HepG2 (cell line): Measurements from ENCODE around the gene CPNE1. TPM values are rescaled to one million over a fixed set of nuclear protein-coding genes. Genes with fewer than 3 reads are reported as not detected.
A peak's percentile ranks its signal among the peaks of the same experiment; 100 is the strongest.

ENCODE experiments used
- FOXA1 ChIP-seq, 2 experiments: fragments of 450-650 bp in 1 of 2; sonication (generic) in 1 of 2; formaldehyde crosslinking in 1 of 2; IDR thresholded peaks; 2 replicates each; pipeline versions ENCODE4 v1.4.0 to v1.6.1; 2016 to 2020; ENCODE audit warnings: missing genetic modification reagents in 1 of 2
- KDM2A ChIP-seq: sonication (generic); formaldehyde crosslinking; IDR thresholded peaks from 2 replicates; pipeline ENCODE4 v1.4.0; 2020; ENCODE audit warnings: low read depth, missing genetic modification reagents, borderline replicate concordance
- LCORL ChIP-seq, 2 experiments: fragments of 450-650 bp in 1 of 2; sonication (generic) in 1 of 2; formaldehyde crosslinking in 1 of 2; IDR thresholded peaks; 2 replicates each; pipeline versions ENCODE4 v1.5.0 to v1.6.1; 2017 to 2020; ENCODE audit warnings: antibody characterized with exemption in 1 of 2, missing genetic modification reagents in 1 of 2
- MAFK ChIP-seq, 2 experiments: IDR thresholded peaks in 1 of 2; conservative IDR thresholded peaks in 1 of 2; 2 replicates each; pipeline ENCODE4 v1.6.1; 2011; ENCODE audit warnings: improper control_type of control experiment in 2 of 2, low read length in 2 of 2
- PAX8 ChIP-seq: sonication (generic); formaldehyde crosslinking; IDR thresholded peaks from 2 replicates; pipeline ENCODE4 v1.8.0; 2022; ENCODE audit warnings: mild to moderate bottlenecking, missing genetic modification reagents, borderline replicate concordance
- RFX3 ChIP-seq: IDR thresholded peaks from 2 replicates; pipeline ENCODE4 v1.6.1; 2016; ENCODE audit warnings: missing biosample characterization, missing genetic modification reagents
- RFXANK ChIP-seq: IDR thresholded peaks from 2 replicates; pipeline ENCODE4 v1.6.1; 2016
- SKI ChIP-seq: fragments of 450-650 bp; IDR thresholded peaks from one replicate; pipeline ENCODE4 v1.6.1; 2018; ENCODE audit warnings: mild to moderate bottlenecking; ENCODE audit not compliant: partially characterized antibody
- TMF1 ChIP-seq: sonication (generic); formaldehyde crosslinking; IDR thresholded peaks from 2 replicates; pipeline ENCODE4 v1.8.1; 2022; ENCODE audit warnings: low read depth, missing genetic modification reagents
- XRCC5 ChIP-seq: fragments of 200-400 bp; formaldehyde crosslinking; optimal IDR thresholded peaks from 2 replicates; pipeline ENCODE3; 2017; ENCODE audit warnings: mild to moderate bottlenecking, low read length
- ZFY ChIP-seq: sonication (generic); formaldehyde crosslinking; IDR thresholded peaks from 2 replicates; pipeline ENCODE4 v1.4.0; 2020; ENCODE audit warnings: missing genetic modification reagents
- ZHX1 ChIP-seq: sonication (generic); formaldehyde crosslinking; IDR thresholded peaks from 2 replicates; pipeline ENCODE4 v1.8.1; 2022; ENCODE audit warnings: low read depth, mild to moderate bottlenecking, missing genetic modification reagents
- ZNF260 ChIP-seq: sonication (generic); formaldehyde crosslinking; IDR thresholded peaks from 2 replicates; pipeline ENCODE4 v1.4.0; 2020; ENCODE audit warnings: missing genetic modification reagents, low read depth, mild to moderate bottlenecking, borderline replicate concordance
- ZNF3 ChIP-seq: IDR thresholded peaks from 2 replicates; pipeline ENCODE4 v1.7.0; 2017; ENCODE audit warnings: inconsistent platforms
- ZNF773 ChIP-seq: sonication (generic); formaldehyde crosslinking; IDR thresholded peaks from 2 replicates; pipeline ENCODE4 v1.4.0; 2020; ENCODE audit warnings: missing genetic modification reagents, borderline replicate concordance
- ZNF841 ChIP-seq: sonication (generic); formaldehyde crosslinking; IDR thresholded peaks from 2 replicates; pipeline ENCODE4 v1.8.1; 2023; ENCODE audit warnings: missing genetic modification reagents, borderline replicate concordance
- polyA plus RNA-seq, 8 experiments: library from polyadenylated mRNA; depleted of rRNA in 3 of 8; stranded (reverse) in 7 of 8; unstranded in 1 of 8; fragments of >200 nt; fragmentation: Illumina TruSeq in 4 of 8; extraction: Trizol in 4 of 8; gene quantifications; 2 replicates each; pipeline versions ENCODE4 v1.2.1 to v1.2.3, GENCODE V29; 2011 to 2016; ENCODE audit warnings: low read depth in 4 of 8, missing spikeins in 1 of 8, mixed read lengths in 1 of 8; ENCODE audit not compliant: insufficient read depth in 1 of 8
- total RNA-seq, 5 experiments: library from RNA; depleted of rRNA; stranded (reverse); fragments of >200 nt; fragmentation: Illumina TruSeq; extraction: Trizol; gene quantifications; 2 replicates each; pipeline ENCODE4 v1.2.3, GENCODE V29; 2016; ENCODE audit warnings: low read depth in 1 of 5
- TF ChIP-seq, protein P1 (sequence below), 2 experiments: fragments of 450-650 bp in 1 of 2; sonication (generic) in 1 of 2; formaldehyde crosslinking; IDR thresholded peaks; 2 replicates each; pipeline versions ENCODE4 v1.5.0 to v1.8.0; 2020 to 2022; ENCODE audit warnings: mild to moderate bottlenecking in 1 of 2, missing genetic modification reagents in 1 of 2
- TF ChIP-seq, protein P2 (sequence below): sonication (generic); formaldehyde crosslinking; IDR thresholded peaks from 2 replicates; pipeline ENCODE4 v1.4.0; 2020; ENCODE audit warnings: mild to moderate bottlenecking, missing genetic modification reagents
- TF ChIP-seq, protein P3 (sequence below): sonication (generic); formaldehyde crosslinking; IDR thresholded peaks from 2 replicates; pipeline ENCODE4 v1.4.0; 2020; ENCODE audit warnings: missing genetic modification reagents

The CPNE1 gene
- total and polyA plus RNA-seq, 2 of the 13 experiments (the other 11 are each of a cell fraction or from before 2014, with no cell fraction given): 408 to 431 TPM

DNA sequence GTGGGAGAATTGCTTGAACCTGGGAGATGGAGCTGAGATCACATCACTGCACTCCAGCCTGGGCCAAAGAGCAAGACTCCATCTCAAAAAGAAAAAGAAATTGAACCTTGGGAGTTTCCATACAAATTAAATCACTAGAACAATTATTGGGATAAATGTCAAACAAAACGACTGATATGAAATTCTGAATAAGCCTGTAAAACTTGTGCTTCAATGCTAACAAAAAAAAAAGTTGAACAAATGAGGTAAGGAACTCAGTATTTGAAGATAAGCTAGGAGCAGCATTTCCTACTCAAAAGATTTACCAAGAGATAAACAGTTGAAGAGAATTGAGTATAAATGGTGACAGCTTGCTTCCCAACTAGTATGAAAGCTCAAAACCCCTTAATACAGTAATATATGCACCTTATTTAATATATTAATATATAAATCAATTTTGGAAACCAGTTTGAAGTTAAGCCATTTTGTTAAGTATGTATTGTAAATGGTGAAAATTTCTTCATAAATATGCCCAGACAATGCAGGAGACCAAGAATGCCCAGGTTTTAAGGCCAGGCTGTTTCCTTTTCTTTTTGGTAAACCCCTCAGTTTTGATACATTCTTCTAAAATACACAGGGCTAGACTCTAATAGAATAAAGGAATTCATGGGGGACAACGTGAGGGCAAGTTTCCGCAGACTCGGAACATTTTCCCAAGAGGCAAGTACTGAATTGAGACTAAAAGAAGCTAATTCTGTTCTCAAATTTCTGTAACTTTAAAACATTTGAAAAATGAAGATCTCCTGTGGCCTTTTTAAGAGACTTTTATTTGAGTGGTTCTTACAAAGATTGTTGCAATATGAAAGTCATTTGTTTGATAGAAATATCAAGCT is 38.4 kb upstream of the CPNE1 start (continued):
- TF ChIP-seq ZHX1 (CRISPR knock-in tag): no peak
- no peak for TF ChIP-seq PAX8 (CRISPR knock-in tag)
- TF ChIP-seq FOXA1 (IDR thresholded peaks at IDR 0.05): no peak
- TF ChIP-seq FOXA1 (CRISPR knock-in tag; IDR thresholded peaks at IDR 0.05): no peak
- TF ChIP-seq, protein P1, sequence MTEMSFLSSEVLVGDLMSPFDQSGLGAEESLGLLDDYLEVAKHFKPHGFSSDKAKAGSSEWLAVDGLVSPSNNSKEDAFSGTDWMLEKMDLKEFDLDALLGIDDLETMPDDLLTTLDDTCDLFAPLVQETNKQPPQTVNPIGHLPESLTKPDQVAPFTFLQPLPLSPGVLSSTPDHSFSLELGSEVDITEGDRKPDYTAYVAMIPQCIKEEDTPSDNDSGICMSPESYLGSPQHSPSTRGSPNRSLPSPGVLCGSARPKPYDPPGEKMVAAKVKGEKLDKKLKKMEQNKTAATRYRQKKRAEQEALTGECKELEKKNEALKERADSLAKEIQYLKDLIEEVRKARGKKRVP (CRISPR knock-in tag; IDR thresholded peaks at IDR 0.05): no peak
- TF ChIP-seq ZNF773: no peak
- no peak for TF ChIP-seq ZNF260 (CRISPR knock-in tag)
- no peak for TF ChIP-seq ZNF3 (CRISPR knock-in tag)
- peak; percentile 9 to 40; a peak in 2 of 4 replicates for TF ChIP-seq MAFK (conservative IDR thresholded peaks at IDR 0.05 in 1 of 2, IDR thresholded peaks at IDR 0.05 in 1 of 2; ENCODE audit: low read length in 2 of 2)
- 0 out of 2 replicates have a peak, but pooled peaks have one; percentile 31 for TF ChIP-seq RFXANK (CRISPR knock-in tag)
- TF ChIP-seq SKI: no peak
- TF ChIP-seq LCORL (IDR thresholded peaks at IDR 0.05): no peak
- TF ChIP-seq LCORL (CRISPR knock-in tag; IDR thresholded peaks at IDR 0.05): no peak
- TF ChIP-seq ZFY (CRISPR knock-in tag): no peak
- TF ChIP-seq, protein P2, sequence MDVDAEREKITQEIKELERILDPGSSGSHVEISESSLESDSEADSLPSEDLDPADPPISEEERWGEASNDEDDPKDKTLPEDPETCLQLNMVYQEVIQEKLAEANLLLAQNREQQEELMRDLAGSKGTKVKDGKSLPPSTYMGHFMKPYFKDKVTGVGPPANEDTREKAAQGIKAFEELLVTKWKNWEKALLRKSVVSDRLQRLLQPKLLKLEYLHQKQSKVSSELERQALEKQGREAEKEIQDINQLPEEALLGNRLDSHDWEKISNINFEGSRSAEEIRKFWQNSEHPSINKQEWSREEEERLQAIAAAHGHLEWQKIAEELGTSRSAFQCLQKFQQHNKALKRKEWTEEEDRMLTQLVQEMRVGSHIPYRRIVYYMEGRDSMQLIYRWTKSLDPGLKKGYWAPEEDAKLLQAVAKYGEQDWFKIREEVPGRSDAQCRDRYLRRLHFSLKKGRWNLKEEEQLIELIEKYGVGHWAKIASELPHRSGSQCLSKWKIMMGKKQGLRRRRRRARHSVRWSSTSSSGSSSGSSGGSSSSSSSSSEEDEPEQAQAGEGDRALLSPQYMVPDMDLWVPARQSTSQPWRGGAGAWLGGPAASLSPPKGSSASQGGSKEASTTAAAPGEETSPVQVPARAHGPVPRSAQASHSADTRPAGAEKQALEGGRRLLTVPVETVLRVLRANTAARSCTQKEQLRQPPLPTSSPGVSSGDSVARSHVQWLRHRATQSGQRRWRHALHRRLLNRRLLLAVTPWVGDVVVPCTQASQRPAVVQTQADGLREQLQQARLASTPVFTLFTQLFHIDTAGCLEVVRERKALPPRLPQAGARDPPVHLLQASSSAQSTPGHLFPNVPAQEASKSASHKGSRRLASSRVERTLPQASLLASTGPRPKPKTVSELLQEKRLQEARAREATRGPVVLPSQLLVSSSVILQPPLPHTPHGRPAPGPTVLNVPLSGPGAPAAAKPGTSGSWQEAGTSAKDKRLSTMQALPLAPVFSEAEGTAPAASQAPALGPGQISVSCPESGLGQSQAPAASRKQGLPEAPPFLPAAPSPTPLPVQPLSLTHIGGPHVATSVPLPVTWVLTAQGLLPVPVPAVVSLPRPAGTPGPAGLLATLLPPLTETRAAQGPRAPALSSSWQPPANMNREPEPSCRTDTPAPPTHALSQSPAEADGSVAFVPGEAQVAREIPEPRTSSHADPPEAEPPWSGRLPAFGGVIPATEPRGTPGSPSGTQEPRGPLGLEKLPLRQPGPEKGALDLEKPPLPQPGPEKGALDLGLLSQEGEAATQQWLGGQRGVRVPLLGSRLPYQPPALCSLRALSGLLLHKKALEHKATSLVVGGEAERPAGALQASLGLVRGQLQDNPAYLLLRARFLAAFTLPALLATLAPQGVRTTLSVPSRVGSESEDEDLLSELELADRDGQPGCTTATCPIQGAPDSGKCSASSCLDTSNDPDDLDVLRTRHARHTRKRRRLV (CRISPR knock-in tag): no peak
- TF ChIP-seq TMF1: no peak
- TF ChIP-seq ZNF841 (CRISPR knock-in tag): no peak
- TF ChIP-seq, protein P3, sequence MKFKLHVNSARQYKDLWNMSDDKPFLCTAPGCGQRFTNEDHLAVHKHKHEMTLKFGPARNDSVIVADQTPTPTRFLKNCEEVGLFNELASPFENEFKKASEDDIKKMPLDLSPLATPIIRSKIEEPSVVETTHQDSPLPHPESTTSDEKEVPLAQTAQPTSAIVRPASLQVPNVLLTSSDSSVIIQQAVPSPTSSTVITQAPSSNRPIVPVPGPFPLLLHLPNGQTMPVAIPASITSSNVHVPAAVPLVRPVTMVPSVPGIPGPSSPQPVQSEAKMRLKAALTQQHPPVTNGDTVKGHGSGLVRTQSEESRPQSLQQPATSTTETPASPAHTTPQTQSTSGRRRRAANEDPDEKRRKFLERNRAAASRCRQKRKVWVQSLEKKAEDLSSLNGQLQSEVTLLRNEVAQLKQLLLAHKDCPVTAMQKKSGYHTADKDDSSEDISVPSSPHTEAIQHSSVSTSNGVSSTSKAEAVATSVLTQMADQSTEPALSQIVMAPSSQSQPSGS (CRISPR knock-in tag): no peak
- TF ChIP-seq KDM2A (CRISPR knock-in tag): no peak
- no peak for TF ChIP-seq XRCC5
- no peak for TF ChIP-seq RFX3 (CRISPR knock-in tag)
